Inferior parietal cortex (tissue), 1 donor: ENCODE measurements around the gene ARL2.
"Not testable (repeated sequence)": the region's sequence is repeated elsewhere in the genome, so short reads cannot be mapped to it uniquely, and the experiment has no call there.

Experiments
- DNase-seq: peaks from one replicate; pipeline ENCODE4 v3.0.0-alpha.2; 2016; ENCODE audit errors: extremely low spot score

ARL2 gene

DNA sequence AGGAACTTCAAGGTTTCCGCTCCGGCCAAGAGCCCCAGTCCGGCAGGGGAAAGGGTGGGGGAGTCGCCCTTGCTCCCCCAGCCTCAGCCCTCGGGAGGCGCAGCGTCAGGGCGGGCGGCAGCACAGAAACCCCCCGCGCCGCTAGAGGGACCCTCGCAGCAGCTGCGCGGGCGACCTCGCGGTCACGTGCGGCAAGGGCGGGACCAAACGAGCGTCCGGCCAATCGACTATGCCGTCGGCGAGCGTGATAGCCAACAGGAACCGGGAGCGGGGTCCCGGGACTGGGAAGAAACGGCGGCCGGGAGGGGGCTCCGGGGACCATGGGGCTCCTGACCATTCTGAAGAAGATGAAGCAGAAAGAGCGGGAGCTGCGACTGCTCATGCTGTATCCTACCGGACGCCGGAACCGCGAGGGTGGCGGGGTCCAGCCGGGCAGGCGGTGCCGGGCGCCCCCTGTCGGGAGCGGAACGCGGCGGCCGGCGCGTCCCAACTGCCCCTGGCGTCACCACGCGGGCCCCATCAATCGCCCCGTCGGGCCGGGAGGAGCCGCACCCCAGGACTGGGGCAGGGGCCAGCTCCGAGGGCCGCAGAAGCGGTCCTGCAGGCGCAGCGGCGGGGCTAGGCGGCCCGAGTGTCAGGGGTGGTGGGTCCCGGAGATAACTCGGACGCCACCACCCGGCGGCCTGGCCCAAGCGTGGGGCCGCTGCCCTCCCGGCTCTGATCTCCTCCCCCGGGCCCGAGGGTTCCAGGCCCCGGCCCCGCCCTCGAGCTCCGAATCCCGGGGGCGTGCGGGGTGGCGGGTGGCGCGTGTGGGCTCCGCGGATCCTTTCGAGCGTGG, at the start of gene ARL2:
TSS of gene ARL2 (plus strand) at position 273 of the 838 bp plus-strand sequence. CDS start at position 321, 48 bp downstream.
- peak; percentile 92 for DNase-seq

DNA sequence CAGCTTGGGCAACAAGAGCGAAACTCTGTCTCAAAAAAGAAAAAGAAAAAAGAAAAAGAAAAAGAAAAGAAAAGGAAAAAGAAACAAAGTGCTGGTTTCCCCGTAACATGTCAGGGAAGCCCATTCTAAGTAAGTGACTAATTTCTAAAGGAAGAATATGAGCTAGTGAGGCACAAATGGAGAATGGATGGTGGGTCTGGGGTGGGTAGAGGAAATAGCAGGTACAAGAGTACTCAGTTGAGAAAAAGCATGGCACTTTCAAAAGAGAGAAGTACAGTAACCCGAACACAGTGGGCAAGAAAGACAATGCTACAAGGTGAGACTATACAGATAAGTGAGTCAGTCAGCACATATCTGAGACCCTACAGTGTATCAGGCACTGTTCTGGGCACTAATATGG, 46.6 kb upstream of the ARL2 start:
- DNase-seq: no peak

DNA sequence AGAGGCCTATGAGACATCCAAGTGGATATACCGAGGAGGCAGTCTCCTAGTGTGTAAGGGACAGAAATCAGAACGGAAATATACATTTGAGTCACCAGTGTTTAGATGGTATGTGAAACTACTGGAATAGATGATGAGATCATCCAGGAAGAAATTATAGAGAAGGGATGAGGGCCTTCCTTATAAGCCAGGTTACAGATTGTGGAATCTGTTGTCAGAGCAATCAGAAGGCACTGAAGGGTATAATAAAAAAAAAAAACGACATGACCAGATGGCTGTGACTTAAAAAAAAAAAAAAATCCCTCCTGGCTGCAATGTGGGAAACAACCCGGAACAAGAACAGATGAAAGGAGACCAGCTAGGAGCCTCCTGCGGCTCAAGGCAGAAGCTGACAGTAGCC, 44.8 kb upstream of the ARL2 start:
- DNase-seq: no peak

DNA sequence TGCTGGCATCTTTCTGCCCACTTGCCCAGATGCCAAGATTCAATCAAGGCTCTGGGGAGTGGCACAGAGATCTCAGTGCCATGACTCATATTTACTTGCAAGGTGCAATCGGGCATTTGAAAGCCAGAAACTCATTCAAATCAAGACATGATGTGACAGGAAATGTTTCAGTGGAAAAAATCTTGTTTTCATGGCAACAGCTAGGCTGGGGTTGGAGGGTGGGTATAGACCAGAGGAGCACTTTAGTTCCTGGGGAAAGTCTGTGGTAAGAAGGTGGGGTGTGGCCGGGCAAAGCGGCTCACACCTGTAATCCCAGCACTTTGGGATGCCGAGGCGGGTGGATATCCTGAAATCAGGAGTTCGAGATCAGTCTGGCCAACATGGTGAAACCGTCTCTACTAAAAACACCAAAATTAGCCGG, 43.2 kb upstream of the ARL2 start:
- no peak for DNase-seq

DNA sequence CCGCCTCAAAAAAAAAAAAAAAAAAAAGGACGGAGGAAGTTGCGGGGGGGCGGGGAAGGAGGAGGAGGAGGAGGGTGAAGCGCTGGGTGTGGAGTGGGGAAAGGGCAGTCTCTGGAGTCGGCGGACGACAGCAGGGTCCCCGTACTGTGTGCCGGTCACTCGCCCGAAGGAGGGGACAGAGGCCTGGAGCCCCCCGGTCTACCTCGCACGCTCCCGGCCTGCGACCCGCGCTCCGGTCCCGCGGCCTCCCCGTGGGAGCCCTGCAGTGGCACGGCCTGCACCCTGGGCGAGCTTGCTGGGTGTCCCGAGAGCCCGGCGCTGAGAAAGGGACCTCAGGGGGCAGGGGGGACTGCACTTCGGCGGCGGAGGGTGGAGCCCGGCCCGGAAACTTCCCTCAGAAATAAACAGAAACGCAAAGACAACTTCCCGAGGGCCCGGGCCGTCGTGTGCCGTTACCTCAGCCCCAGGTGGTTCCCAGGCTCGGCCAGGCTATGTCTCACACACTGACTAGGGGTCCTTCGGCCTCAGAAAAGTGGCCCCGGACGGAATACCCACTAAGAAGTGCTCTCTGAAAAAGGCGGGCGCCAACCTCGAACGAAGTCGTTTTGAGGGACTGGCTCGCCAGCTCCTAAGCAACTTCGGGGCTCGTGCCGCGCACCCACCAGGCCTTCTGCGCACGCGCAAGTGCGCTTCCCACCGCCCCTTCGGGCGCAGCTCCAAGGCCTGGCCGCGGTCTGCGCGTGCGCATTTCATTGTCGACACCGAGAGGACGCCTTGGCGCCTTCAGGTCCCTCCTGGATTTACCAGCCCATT, 42.3 kb upstream of the ARL2 start, which contains the start of gene MAJIN:
TSS of gene MAJIN (minus strand) at position 688 of the 813 bp plus-strand sequence. CDS start 12,703 bp downstream, outside the sequence.
- peak; percentile 65 for DNase-seq

DNA sequence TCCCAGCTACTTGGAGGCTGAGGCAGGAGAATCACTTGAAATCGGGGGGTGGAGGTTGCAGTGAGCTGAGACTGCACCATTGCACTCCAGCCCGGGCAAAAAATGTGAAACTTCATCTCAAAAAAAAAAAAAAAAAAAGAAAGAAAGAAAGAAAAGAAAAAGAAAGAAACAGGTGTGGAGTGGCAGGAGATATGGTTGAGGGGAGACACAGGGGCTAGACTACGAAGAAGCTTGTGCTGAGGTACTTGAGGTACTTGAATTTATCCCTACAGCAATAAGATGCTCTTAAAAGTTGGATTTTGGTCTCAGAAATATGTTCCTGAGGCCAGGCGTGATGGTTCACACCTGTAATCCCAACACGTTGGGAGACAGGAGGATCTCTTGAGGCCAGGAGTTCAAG, 39.8 kb upstream of the ARL2 start:
- DNase-seq: no peak

DNA sequence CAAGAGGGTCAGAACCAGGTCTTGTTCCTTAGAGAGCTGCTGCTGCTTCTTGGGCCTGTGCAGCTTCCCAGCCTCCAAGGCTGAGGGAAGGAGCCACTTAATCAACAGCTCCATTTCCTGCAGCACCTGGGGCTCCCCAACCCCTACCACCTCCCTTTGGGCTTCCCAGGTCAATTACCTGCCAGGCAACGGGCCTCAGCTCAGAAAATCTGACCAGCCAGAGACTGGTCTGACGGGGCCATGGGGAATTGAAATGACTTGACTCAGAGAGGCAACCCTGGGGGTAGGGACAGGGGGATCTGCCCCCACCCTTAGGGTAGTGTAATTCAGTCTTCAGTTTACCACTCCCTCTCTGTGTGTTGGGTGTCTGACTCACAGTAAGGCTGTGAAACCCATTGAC, 37.3 kb upstream of the ARL2 start:
- DNase-seq: no peak

DNA sequence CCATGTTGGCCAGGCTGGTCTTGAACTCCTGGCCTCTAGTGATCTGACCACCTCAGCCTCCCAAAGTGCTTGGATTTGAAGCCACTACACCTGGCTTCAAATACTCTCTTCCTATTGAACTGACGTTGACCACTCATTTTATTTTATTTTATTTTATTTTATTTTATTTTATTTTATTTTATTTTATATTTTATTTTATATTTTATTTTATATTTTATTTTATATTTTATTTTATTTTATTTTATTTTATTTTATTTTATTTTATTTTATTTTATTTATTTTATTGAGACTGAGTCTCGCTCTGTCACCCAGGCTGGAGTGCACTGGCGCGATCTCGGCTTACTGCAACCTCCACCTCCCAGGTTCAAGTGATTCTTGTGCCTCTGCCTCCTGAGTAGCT, 30.6 kb upstream of the ARL2 start:
- DNase-seq: not testable (repeated sequence)

DNA sequence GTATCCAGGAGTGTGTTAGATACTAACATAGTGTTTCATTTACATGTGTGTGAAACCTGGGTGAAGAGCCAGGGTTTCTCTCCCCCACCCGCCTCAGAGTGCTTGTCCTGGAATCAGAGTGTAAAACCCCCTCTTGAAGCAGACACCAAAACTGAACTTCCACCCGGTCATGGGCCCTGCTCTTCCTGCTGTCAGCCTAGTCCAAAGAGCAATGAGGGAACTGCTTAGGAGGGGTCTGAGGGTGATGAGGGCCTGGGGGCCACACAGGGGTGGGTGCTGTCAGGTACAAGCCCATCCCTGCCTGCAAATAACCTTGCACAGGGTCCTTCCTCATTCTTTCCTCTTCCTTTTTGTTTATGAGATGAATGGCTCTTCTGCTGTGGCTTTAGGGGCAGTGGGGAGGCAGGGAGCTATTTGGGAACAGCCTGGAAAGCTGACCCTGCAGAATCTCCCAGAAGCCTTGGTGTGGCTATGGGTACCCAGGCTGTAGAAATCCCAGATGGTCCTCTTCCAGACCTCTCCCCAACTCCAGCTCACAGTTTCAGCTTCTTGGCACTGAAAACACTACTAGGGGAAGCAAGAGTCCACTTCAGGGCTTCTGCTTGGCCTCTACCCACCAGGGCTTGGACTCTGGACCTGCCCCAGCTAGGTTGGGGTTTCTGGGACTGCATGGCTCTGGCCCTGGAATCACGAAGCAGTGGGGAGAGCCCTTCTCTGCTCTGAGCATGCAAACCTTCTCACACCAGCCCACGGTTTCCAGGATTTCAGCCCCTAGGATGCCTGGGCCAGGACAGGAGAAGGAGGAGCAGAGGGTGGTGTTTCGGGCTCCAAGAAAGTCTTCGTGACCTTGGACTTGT, 25.7 kb upstream of the ARL2 start:
- no peak for DNase-seq

DNA sequence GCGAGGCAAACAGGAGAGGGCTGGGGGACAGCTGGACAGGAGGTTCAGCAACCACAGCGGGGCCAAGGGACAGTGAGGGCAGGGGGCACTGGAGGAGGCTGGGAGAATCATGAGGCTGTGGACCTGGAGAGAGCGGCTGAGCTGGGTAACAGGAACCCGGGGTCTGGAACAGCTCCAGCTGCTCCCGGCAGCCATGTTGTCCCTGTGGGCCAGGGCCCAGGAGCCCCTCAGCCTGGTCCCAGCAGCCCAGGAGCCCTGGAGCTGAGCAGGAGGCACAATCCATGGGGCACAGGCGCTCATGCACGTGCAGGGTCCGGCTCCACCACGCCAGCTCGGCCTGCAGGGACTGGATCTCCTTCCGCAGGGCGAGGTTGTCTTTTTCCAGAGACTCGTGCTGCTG, 24.5 kb upstream of the ARL2 start:
- DNase-seq: no peak

DNA sequence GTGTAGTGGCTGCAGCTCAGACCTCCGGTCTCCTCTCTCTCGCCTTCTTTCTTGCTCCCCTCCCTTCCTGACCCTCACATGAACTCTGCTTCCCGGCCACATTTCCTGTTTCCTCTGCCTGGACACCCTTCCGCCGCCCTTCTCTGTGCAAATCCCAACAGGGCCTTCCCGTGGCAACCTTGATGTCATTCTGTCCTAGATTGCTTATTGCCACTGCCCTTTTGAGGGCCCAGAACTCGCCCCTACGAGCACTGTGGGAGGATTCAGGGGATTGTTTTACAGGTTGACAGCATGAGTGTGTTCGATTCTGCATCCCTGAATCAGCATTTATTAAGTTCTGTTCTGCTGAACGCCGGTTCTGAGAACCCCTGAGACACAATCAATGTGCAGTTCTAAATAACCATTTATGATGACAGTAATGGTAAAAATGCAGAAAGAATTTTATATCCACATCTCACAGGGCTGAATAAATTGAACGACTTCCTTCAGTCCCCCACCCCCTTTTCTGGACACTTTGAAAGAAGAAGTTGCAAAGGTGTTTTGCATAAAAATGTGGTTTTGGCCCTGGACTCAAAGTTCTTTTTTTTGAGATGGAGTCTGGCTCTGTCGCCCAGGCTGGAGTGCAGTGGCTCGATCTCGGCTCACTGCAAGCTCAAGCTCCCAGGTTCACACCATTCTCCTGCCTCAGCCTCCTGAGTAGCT, 23.6 kb upstream of the ARL2 start:
- no peak for DNase-seq

DNA sequence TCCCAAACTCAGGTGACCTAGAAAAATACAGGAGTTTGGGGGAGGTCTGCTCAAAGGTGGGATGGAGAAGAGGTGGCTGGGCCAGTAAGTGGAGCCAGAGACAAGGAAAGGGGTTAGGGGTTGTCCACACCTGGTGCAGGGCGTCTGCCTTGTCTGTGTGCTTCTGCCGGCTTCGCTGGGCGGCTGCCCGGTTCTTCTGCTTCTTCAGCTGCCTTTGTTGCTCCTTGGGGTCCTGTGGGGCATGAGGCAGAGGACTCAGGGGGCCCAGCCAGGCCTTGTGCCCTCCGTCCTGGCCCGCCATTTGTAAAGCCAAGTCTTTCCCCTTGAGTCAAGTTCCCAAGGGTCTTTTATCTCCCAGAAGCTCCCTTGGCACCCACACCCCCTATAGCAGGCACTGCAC, 19.6 kb upstream of the ARL2 start:
- DNase-seq: no peak

DNA sequence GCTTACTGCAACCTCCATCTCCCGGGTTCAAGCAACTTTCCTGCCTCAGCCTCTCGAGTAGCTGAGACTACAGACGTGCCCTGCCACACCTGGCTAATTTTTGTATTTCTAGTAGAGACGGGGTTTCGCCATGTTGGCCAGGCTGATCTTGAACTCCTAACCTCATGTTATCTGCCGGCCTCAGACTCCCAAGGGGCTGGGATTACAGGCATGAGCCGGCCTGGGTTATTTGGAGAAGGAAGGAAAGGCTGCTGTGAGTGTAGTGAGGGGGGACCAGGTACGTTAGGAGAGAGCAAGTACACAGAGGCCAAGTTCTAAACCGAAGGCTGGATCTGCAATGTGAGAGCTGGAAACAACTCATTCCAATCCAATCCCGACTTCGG, 17.6 kb upstream of the ARL2 start:
- DNase-seq: no peak

DNA sequence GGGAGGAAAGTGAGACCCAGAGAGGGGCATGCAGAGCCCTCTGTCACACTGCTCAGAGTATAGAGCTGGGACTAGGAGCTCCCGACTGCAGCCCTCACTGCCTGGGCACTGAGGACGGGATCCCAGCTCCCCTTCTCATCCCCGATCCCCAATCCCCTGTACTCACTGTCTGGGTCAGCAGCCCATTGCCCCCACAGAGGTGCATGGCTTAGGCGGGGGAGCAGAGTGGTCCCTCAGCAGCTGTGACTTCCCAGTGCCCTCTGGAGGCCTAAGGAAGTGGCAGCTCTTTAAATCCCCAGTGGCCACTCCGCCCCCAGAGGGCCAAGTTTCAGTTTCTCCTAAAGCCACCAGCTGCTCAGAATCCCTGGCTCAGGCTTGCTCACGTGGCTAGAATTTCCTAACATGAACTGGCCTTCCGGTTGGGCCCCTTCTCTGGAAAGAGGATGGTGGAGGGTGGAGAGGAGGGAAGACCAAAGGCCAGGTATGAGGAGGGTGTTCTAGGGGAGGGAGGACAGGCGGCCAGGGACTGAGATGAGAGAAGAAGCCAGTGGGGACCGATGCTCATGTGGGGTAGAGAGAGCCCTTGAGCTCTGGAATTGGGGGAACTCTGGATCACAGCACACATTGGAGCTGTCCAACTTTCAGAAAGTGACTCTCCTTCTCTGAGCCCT, 17.1 kb upstream of the ARL2 start, which contains the start of gene BATF2:
TSS of gene BATF2 (minus strand) at position 262 of the 671 bp plus-strand sequence. CDS start at position 205, 57 bp downstream.
- peak; percentile 50 for DNase-seq

DNA sequence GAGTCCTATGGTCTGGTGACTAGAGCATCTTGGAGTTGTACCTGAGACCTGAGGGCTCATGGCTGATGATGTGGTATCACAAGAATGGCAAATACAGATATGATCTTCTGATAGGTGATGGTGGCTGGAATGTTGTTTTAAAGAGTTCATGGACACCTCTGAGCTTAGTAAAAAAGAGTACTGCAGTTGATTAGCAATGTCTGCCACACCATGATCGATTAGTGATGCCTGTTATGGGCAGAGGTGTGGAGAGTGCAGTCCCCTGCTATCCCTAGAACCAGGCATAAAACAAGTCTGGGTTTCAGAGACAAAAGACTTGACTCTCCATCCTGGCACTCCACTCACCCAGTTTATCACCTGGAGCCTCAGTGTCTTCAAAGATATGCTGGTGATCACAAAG, 15.8 kb upstream of the ARL2 start:
- DNase-seq: no peak

DNA sequence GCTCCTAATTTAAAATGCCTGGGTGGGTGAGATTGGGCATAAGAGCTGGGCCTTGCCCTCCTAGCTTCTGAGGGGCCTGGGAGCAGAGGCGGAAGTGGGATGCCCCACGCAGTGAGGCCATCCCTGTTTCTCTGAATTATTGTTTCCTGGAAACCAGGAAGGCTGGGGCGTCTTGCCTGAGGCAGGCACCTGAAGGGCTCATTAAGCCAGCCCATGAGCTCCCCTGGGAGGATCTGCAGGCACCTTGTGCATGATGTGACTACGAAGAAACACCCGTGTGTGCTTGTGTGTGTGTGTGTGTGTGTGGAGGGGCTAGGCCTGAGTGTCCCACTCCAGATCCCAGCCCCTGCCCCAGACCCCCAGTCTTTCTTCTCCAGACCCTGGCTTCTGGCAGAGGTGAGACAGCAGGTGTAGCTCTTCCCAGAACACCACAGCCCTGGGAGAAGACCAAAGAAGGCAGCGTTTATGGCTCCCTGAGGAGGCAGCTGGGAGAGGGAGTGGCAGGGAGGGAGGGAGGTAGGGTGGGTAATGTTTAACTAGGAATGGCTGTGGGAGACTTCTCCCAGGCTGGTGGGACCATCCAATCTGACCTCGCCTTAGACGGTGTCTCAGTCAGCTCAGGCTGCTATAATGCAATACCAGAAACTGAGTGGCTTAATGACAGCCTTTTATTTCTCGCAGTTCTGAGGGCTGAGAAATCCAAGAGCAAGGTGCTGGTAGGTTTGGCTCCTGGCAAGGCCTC, 15.1 kb upstream of the ARL2 start:
- DNase-seq: no peak

DNA sequence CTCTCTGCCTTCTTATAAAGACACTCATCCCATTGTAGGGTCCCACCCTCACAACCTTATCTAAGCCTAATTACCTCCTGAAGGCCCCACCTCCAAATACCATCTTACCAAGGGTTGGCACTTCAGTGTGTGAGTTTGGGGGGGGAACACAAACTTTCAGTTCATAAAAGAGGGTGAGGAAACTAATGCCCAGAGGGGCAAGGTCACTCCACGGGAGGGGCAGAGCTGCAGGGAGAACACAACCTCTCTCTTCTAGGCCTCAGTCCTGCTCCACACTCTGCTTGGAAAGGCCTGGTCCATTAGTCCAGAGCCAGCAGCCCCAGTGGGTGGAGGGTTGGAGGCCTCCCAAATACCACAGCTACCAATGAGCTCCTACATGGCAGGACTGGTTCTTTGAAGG, 14.5 kb upstream of the ARL2 start:
- no peak for DNase-seq

DNA sequence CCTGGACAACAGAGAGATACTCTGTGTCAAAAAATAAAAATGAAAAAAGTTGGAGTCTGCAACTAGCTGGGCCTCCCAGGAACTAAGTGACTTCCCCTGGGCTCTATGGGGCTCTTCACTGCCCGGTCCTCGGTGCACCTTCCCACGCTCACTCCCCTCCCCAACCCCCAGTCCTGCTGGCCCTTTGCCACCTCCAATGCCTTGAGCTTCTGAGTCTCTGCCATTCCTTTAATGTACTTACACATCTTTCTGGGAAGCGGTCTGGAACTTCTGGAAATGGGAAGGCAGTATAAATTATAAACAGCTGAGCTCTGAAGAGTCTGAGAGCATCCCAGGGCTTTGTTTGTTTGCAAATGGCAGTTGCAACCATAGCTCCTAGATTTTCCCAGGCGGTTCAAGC, 11.3 kb upstream of the ARL2 start:
- DNase-seq: no peak

DNA sequence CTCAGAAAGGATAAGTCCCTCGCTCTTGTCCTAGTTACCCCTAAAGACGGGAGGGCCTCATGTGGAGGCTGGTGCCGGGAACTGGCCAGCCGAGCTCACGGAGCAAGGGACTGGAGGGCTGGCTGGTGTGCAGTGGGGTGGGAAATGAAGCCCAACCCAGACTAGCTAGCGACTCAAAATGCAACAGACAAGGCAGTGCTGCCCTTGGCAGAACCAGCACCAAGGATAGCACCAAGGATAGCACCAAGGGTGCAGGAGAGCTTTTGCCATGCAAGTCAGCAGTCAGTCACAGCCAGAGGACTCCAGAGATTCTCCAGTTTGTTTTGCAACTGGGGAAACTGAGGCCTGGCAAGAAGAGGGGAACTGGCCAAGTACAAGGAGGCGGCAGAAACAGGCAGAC, 10.7 kb upstream of the ARL2 start:
- no peak for DNase-seq

DNA sequence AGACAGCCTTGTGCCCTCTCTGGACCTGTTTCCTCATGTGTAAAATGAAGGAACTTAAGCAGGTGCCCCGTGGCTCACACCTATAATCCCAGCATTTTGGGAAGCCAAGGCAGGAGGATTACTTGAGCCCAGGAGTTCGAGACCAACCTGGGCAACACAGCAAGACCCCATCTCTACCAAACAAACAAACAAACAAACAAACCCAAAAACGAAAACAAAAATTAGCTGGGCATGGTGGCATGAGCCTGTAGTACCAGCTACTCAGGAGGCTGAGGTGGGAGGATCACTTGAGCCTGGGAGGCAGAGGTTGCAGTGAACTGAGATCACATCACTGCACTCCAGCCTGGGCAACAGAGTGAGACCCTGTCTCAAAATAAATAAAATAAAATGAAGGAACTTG, 10.0 kb upstream of the ARL2 start:
- not testable (repeated sequence) for DNase-seq
